Embryonic facial prominence (tissue), 1 donor: ENCODE results near the gene PPP2R3A.
A peak's percentile ranks its signal among the peaks of the same experiment; 100 is the strongest.
"Not testable (repeated sequence)": the region's sequence is repeated elsewhere in the genome, so short reads cannot be mapped to it uniquely, and the experiment has no call there.

Source experiments
- DNase-seq: peaks from one replicate; pipeline ENCODE4 v3.0.0-alpha.2; 2016; ENCODE audit errors: extremely low spot score

PPP2R3A gene

DNA sequence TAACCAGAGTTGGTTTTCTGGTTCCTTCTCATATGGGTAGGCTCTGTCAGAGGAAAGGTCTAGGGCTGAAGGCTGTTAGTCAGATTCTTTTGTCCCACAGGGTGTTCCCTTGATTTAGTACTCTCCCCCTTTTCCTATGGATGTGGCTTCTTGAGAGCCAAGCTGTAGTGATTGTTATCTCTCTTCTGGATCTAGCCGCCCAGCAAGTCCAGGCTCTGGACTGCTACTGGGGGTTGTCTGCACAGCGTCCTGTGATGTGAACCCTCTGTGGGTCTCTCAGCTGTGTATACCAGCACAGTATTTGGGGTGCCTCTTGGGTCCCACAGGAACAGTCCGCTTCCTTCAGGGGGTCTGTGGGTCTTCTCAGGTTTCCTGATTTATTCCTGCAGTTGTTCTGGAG, 70.8 kb downstream of the PPP2R3A start:
- no peak for DNase-seq

- DNase-seq, result no peak
Observed at GRCh38 chr3:136038668-136039067, 73.1 kb downstream of the PPP2R3A start.

DNA sequence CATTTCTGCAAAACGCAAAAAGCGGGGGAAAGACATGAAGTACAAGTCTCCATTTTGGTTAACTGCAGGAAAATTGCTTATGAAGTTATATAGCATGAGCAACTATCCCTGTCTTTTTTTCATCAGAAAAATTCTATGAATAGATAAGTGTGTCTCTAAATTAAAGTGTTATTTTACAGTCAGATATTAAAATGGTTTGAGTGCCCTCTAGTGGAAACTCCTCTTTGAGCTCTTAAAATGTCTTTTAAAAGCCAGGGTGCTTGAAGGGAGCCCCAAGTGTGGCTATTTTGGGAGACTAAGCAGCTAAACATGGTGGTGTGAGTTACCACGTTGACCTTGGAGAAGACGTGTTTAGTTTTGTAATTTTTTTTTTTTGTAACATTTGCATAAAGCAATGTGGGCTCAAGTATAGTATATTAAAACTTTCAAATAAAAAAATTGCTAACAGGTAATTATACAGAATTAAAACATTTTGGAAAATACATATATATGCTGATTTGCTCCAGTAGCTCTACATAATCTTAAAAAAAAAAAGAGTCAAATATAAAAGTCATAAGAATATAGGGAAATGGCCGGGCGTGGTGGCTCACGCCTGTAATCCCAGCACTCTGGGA, 77.2 kb downstream of the PPP2R3A start:
- DNase-seq, result peak; percentile 23

DNA sequence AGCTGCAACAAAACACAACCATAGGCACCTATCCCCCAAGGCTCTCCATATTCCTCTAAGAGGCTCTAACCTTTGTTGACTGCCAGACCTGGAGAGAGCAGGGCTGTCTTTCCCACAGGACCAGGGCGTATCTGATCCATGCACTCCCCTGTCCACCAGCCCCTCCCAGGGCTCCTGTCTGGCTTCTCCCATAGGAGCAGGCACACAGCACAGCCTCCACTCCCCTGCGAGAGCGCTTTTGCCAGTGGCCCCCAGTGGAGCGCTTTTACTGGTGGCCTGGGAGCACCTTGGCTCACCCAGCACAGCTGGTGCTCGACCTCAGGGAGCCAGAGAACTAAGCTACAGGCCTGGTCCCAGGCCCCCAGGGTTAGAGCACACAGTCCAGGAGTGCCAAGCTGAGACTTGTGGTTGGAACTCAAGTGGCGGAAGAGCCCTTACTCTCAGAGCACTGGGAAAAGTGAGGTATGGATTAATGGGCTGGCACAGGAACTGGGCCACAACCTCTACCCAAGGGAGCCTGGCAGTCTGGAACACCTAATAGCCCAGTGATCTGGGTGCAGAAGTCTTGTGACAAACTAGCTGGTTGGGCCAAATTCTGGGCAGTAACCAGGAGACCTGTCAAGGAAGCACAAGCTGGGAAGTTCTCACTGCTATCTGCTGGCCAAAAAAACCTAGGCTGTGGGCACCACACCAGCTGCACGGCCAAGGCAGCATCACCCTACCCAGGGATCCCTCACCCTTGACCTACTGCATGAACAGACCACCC, 79.6 kb downstream of the PPP2R3A start:
- DNase-seq, result no peak

DNA sequence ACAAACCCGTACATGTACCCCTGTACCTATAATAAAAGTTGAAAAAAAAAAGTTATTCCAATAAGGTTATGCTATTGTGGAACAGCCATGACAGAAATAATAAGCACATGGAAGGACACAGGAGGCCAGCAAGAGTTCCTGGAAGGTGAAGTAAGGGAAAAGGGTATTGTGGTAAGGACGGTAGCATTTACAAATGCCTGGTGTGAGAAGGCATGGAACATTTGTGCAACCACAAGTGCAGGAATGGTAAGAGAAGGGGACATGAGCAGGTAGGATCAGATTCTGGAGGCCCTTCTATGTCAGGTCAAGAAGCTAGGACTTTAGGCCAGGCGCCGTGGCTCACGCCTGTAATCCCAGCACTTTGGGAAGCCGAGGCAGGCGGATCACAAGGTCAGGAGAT, 82.5 kb downstream of the PPP2R3A start:
- DNase-seq, result no peak

- no peak for DNase-seq
Observed at GRCh38 chr3:136050250-136050649, 84.7 kb downstream of the PPP2R3A start.

DNA sequence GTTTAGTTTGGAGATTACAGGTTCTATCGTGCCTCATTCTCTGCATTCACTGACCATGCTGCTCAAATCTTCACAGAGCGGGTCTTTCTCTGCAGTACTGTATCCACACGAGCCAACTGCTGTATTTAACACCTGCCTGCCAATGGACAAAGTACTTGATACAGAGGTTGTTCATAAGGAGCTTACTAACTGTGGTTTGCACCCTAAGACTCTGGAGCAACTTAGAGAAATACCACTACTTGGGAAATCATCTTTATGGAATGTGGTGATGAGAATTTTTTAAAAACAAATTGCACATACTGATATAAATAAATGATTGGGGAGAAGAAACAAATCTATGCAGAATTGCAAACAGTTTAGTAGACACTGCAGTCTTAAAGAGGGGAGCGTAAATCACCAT, 90.0 kb downstream of the PPP2R3A start:
- no peak for DNase-seq

DNA sequence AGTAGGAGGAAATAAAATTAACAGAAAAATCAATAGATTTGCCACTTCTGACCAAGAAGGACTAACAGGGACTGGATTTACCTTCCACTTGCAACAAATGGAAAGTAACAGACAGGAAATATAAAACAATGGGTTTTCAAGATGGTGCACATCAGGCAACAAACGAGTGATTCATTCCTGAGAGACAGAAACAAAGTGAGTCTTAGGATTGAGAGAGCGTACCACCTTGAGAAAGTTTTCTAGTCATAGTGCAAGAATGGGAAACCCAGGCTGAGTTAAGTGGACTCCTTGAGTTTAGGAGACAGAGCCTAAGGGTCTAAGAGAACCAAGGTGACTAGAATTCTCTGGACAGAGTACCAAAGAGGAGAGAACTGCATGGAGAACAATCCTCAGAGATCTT, 101.7 kb downstream of the PPP2R3A start:
- DNase-seq, result no peak

DNA sequence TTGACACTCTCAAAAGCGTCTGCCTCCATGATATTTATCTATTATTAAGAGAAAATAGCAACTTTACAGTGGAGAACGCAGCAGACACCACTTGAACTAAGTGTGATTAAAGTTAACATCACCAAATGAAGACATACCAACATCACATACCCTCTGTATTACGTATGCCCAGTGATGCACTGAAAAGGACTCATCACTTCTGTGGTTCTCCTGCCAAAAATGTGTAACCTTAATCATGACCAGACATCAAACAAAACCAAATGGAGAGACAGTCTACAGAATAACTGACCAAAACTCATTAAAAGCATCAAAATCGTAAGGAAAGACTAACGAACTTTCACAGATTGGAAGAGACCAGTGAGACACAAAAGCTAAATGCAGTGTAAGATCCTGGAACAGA, 103.2 kb downstream of the PPP2R3A start:
- no peak for DNase-seq

DNA sequence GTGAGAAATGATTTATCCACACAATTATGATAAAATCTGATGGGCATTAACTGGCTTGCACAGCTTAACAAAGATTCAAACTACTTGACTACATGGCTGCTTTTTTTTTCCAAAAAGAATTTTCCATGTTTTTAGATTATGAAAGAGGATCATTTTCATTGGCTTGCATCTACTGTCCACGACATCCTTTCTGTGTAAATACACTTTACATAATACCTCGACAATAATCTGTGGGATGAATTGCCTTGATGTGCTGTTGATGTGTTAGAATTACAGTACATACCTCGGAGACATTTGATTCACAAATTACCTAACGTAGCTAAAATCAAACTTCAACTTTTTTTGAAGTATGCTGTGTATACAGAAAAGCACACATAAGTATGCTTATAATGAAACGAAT, 104.4 kb downstream of the PPP2R3A start:
- DNase-seq, result no peak

GRCh38 chr3:136070334-136070733, 104.8 kb downstream of the PPP2R3A start:
- no peak for DNase-seq

DNA sequence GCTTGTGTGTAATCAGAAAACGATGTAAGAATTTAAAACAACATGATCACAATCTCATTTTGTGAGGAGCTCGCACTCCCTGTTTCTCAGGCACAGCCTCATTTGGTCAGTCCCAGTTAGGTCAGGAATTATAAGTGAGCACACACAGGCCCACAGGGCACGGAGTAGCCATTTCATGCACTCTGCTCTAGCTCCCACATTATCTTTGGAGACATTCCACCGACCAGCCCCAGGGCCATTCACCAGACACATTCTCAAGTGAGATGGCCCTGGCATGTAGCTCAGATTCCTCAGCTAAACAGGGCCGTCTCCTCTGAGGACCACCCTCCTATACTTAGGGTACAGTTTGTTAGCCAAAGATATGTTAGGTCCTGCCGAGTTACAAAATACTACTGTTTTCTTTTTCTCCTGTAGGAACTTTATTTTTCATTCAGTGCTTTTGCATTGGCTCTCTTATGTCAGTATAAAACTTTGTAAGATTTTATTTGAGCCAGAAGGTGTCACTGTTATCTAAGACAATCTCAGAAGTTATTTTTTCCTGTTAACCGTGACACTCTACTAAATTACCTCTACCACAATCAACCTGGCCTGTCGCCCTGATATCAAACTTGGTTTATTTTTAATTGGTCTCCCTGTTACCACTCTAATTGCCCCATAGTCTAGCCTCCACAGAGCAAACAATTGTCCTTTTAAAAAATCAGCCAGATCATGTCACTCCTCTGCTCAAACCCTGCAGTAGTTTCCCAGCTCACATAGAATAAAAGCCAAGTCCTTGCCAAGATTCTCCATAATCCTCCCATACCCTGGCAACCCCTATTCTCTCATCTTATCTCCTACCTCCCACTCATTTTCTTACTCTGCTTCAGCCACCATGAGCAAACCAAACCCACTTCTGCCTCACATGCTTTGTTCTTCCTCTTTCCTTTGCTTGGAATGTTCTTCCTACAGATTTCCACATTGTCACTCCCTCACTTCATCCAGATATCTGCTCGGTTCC, 105.7 kb downstream of the PPP2R3A start:
- DNase-seq, result no peak

DNA sequence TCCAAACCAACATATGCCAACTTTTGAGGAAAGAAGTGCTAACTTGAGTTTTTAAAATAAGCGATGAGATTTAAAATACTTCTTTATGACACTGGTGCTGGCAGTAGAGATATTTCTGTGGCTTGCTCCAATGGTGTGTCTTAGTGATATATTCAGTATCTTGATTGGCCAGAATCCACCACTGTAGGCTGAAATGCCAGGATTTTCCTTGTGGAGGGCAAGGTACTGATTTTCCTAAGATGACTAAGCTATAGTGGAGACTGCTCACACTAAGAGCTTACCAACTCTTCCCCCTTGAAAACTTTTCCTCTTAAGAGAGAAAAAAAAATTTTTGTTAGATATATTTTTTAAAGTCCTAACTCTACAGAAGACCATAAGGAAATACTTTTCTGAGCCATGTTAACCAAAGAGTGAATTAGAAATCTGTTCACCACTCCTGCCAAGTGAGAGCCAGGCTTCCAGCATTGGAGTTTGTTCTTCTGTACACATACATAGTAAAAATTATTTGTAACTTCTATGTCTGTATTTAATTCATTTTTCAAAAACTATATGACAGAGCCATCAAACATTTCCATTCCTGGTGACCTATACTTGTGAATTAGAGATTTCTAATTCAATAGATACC, 109.1 kb downstream of the PPP2R3A start:
- no peak for DNase-seq

GRCh38 chr3:136075218-136075808, 109.8 kb downstream of the PPP2R3A start:
- DNase-seq, result peak; percentile 56

DNA sequence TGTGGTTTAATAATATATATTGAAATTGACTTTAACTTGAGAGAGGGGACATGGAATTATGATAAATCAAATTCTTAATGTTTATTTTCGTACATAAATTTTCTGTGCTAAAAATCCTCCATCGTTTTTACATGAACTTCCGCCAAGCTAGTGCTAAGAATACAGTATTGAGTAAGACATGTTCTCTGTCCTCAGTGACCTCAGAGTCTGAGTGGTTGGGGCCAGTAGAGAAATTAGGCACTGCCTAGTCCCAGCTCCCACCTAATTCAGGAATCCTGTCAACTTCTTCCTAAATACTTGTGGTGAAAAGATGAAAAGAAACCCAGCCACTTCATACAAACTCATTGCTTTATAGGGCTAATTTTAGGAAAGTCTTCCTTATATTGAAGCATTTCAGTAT, 110.3 kb downstream of the PPP2R3A start:
- DNase-seq, result no peak

GRCh38 chr3:136078421-136079364, 113.2 kb downstream of the PPP2R3A start:
- DNase-seq, result no peak

DNA sequence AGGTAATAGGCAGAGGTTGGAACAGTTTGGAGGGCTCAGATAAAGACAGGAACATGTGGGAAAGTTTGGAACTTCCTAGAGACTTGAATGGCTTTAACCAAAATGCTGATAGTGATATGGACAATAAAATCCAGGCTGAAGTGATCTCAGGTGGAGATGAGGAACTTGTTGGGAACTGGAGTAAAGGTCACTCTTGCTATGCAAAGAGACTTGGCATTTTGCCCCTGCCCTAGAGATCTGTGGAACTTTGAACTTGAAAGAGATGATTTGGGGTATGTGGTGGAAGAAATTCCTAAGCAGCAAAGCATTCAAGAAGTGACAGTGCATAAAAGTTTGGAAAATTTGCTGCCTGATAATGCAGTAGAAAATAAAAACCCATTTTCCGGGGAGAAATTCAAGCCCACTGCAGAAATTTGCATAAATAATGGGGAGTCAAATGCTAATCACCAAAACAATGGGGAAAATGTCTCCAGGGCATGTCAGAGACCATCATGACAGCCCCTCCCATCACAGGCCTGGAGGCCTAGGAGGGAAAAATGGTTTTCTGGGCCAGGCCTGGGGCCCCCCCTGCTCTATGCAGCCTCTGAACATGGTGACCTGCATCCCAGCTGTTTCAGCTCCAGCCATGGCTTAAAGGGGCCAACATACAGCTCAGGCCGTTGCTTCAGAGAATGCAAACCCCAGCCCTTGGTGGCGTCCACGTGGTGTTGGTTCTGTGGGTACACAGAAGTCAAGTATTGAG, 118.3 kb downstream of the PPP2R3A start:
- not testable (repeated sequence) for DNase-seq

DNA sequence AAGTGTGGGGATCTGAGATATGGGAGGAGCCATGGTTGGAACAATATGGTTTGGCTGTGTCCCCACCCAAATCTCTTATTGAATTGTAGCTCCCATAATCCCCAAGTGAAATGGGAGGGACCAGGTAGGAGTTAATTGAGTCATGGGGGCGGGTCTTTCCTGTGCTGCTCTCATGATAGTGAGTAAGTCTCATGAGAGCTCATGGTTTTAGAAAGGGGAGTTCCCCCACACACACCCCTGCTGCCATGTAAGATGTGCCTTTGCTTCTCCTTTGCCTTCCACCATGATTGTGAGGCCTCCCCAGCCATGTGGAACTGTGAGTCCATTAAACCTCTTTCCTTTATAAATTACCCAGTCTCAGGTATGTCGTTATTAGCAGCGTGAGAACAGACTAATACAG, 119.5 kb downstream of the PPP2R3A start:
- not testable (repeated sequence) for DNase-seq

- DNase-seq, result no peak
Observed at GRCh38 chr3:136093771-136094170, 128.2 kb downstream of the PPP2R3A start.

DNA sequence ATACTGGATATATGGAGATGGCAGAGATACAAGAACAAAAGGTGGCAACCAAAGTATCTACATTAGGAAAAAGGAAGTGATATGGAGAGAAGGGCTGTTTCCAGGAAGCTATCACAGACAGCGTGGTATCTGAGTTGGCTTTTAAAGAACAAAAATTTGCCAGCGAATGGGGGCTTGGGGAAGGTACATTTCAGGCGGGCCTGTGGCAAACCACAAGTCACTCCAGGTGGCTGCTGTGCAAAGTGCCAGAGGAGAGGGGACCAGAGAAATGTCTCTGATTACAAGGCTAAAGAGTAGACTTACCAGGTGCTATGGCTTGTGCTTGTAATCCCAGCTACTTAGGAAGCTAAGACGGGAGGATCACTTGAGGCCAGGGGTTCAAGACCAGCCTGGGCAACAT, 139.5 kb downstream of the PPP2R3A start:
- no peak for DNase-seq
